GM23338 (cell line): ENCODE results near the gene NUMBL. TPM values are rescaled to one million over a fixed set of nuclear protein-coding genes. Genes with fewer than 3 reads are reported as not detected.

Experiments
- ATAC-seq: fragments of 200-7000 bp; cut with Tn5 transposase; 3 replicates; pipeline ENCODE4 v1.9.1; 2020
- DNase-seq: peaks from one replicate; pipeline ENCODE4 v3.0.0-alpha.2; 2015; ENCODE audit warnings: low spot score
- H2AFZ ChIP-seq: fragments of 200-600 bp; sonication (generic); 2 replicates; pipeline ENCODE4 v1.8.0; 2016; ENCODE audit warnings: antibody characterized with exemption, mild to moderate bottlenecking, moderate library complexity
- H3F3A ChIP-seq: fragments of 200-600 bp; sonication (generic); replicated peaks from 2 replicates; pipeline ENCODE4 v1.8.0; 2017; ENCODE audit warnings: antibody characterized with exemption, mixed run types, low read depth
- H3K27ac ChIP-seq: fragments of 200-600 bp; sonication (generic); 2 replicates; pipeline ENCODE4 v1.6.1; 2016; ENCODE audit warnings: low read depth
- H3K27me3 ChIP-seq: fragments of 200-600 bp; sonication (generic); 2 replicates; pipeline ENCODE4 v1.8.0; 2016; ENCODE audit warnings: mild to moderate bottlenecking, mixed run types, moderate library complexity; ENCODE audit not compliant: insufficient read depth
- H3K36me3 ChIP-seq: fragments of 200-600 bp; sonication (generic); 2 replicates; pipeline ENCODE4 v1.8.0; 2016; ENCODE audit warnings: mild to moderate bottlenecking; ENCODE audit not compliant: insufficient read depth
- H3K4me1 ChIP-seq: fragments of 200-600 bp; sonication (generic); 2 replicates; pipeline ENCODE4 v1.8.0; 2016; ENCODE audit warnings: mild to moderate bottlenecking, moderate library complexity; ENCODE audit not compliant: insufficient read depth
- H3K4me2 ChIP-seq: fragments of 200-600 bp; sonication (generic); 2 replicates; pipeline ENCODE4 v1.7.1; 2017; ENCODE audit warnings: mixed run types
- H3K4me3 ChIP-seq: fragments of 200-600 bp; sonication (generic); 2 replicates; pipeline ENCODE4 v1.6.1; 2016; ENCODE audit warnings: mixed run types
- H3K79me2 ChIP-seq: fragments of 200-600 bp; sonication (generic); replicated peaks from 2 replicates; pipeline ENCODE4 v1.8.0; 2017; ENCODE audit warnings: mild to moderate bottlenecking; ENCODE audit not compliant: insufficient read depth
- H3K9me2 ChIP-seq: fragments of 200-600 bp; sonication (generic); 2 replicates; pipeline ENCODE4 v1.8.0; 2017; ENCODE audit not compliant: insufficient read depth
- H4K20me1 ChIP-seq: fragments of 200-600 bp; sonication (generic); replicated peaks from 2 replicates; pipeline ENCODE4 v1.8.0; 2017; ENCODE audit warnings: mild to moderate bottlenecking; ENCODE audit not compliant: insufficient read depth
- H3K27ac Mint-ChIP-seq: 2 replicates; pipeline ENCODE4 v1.8.0; 2020; ENCODE audit warnings: inconsistent platforms, mild to moderate bottlenecking, moderate library complexity, mixed read lengths
- H3K27me3 Mint-ChIP-seq: 3 replicates; pipeline ENCODE4 v1.8.0; 2022; ENCODE audit warnings: low read depth, mild to moderate bottlenecking, moderate library complexity, mixed read lengths, inconsistent platforms; ENCODE audit not compliant: insufficient read depth, poor library complexity
- H3K36me3 Mint-ChIP-seq: 3 replicates; pipeline ENCODE4 v1.8.0; 2021; ENCODE audit warnings: low read depth, mild to moderate bottlenecking, inconsistent platforms, moderate library complexity, mixed read lengths
- H3K4me1 Mint-ChIP-seq: 3 replicates; pipeline ENCODE4 v1.8.0; 2020; ENCODE audit warnings: mild to moderate bottlenecking, inconsistent platforms, mixed read lengths
- H3K4me3 Mint-ChIP-seq: 3 replicates; pipeline ENCODE4 v1.8.0; 2021; ENCODE audit warnings: moderate library complexity, mild to moderate bottlenecking, inconsistent platforms, mixed read lengths
- H3K9me3 Mint-ChIP-seq: 3 replicates; pipeline ENCODE4 v1.8.0; 2020; ENCODE audit warnings: moderate library complexity, mild to moderate bottlenecking, inconsistent platforms, mixed read lengths
- CREB1 ChIP-seq: fragments of 250-450 bp; sonication (Bioruptor Pico); IDR thresholded peaks from 2 replicates; pipeline ENCODE4 v1.5.0; 2020; ENCODE audit warnings: low read depth, mild to moderate bottlenecking, moderate library complexity
- ETS1 ChIP-seq: IDR thresholded peaks from 2 replicates; pipeline ENCODE4 v1.6.1; 2016; ENCODE audit warnings: antibody characterized with exemption
- EZH2 ChIP-seq: fragments of 200-600 bp; sonication (generic); IDR thresholded peaks from one replicate; pipeline ENCODE4 v1.8.0; 2017; ENCODE audit warnings: antibody characterized with exemption, mild to moderate bottlenecking, low read depth; ENCODE audit not compliant: unreplicated experiment
- EZH2phosphoT487 ChIP-seq: fragments of 200-600 bp; sonication (generic); IDR thresholded peaks from one replicate; pipeline ENCODE4 v1.8.1; 2018; ENCODE audit warnings: antibody characterized with exemption; ENCODE audit not compliant: unreplicated experiment
- JUNB ChIP-seq: IDR thresholded peaks from one replicate; pipeline ENCODE4 v1.6.1; 2016; ENCODE audit warnings: antibody characterized with exemption; ENCODE audit not compliant: unreplicated experiment
- NANOG ChIP-seq: IDR thresholded peaks from 2 replicates; pipeline ENCODE4 v1.6.1; 2016; ENCODE audit warnings: antibody characterized with exemption, borderline replicate concordance
- POLR2AphosphoS5 ChIP-seq: IDR thresholded peaks from 2 replicates; pipeline ENCODE4 v1.6.1; 2016; ENCODE audit warnings: antibody characterized with exemption, low read depth
- REST ChIP-seq: IDR thresholded peaks from one replicate; pipeline ENCODE4 v1.6.1; 2018; ENCODE audit warnings: antibody characterized with exemption; ENCODE audit not compliant: unreplicated experiment
- STAT1 ChIP-seq: IDR thresholded peaks from one replicate; pipeline ENCODE4 v1.6.1; 2016; ENCODE audit warnings: antibody characterized with exemption; ENCODE audit not compliant: unreplicated experiment
- ZNF114 ChIP-seq: fragments of 250-450 bp; sonication (Bioruptor Pico); IDR thresholded peaks from 2 replicates; pipeline ENCODE4 v1.5.0; 2020; ENCODE audit warnings: mild to moderate bottlenecking, moderate library complexity
- ZNF331 ChIP-seq: fragments of 250-450 bp; sonication (Bioruptor Pico); IDR thresholded peaks from 2 replicates; pipeline ENCODE4 v1.5.0; 2020; ENCODE audit warnings: low read depth, mild to moderate bottlenecking, moderate library complexity
- polyA plus RNA-seq: library from polyadenylated mRNA; unstranded; fragments of >200 nt; fragmentation: Nextera tagmentation; extraction: Ambion mirVana; gene quantifications from 2 replicates; pipeline ENCODE4 v1.2.1, GENCODE V29; 2016
- total RNA-seq: library from RNA; depleted of rRNA; stranded (reverse); fragments of >200 nt; shearing (Covaris generic); gene quantifications from 2 replicates; pipeline ENCODE4 v1.2.3, GENCODE V29; 2014

The NUMBL gene
- total and polyA plus RNA-seq, 2 experiments from 2014 or later: 8.5 to 28.5 TPM

- H3K27ac Mint-ChIP-seq: 0 out of 2 replicates have a peak overlapping the region, but pooled peaks have one; percentile 31
- no peak overlapping the region for H3K27ac ChIP-seq
Measured at GRCh38 chr19:40666803-40667438, 23.5 kb downstream of the NUMBL start.

GRCh38 chr19:40663695-40664692 lies 26.5 kb downstream of the NUMBL start:
- Histone ChIP-seq H3K9me2 (no peaks in the 10 kb centered on the region), H3K4me1 (peaks cover 5% of the 10 kb centered on the region; the same call in 1 of the 2 replicates), H2AFZ (peak overlapping the region; percentile 98), H4K20me1 (no peaks in the 10 kb centered on the region), H3K4me2 (peak overlapping the region; percentile 91), H3K27me3 (no peaks in the 10 kb centered on the region), H3K36me3 (no peaks in the 10 kb centered on the region), H3K4me3 (peak overlapping the region; percentile 79), H3K27ac (no peak overlapping the region), H3K79me2 (no peaks in the 10 kb centered on the region), H3F3A (no peaks in the 10 kb centered on the region)
- Mint-ChIP-seq H3K4me1 (peaks cover 4% of the 10 kb centered on the region; the same call in 2 of the 3 replicates), H3K9me3 (no peaks in the 10 kb centered on the region), H3K27me3 (peaks cover 10% of the 10 kb centered on the region), H3K4me3 (peak overlapping the region; percentile 84), H3K36me3 (peaks cover 3% of the 10 kb centered on the region; the same call in 2 of the 3 replicates), H3K27ac (peak overlapping the region; percentile 77; the same call in 1 of the 2 replicates)
- ATAC-seq (peak; percentile 30), DNase-seq (no peak)
- TF ChIP-seq EZH2 (no peak), POLR2AphosphoS5 (no peak), REST (no peak), CREB1 (CRISPR knock-in tag) (no peak), ETS1 (no peak), NANOG (no peak), JUNB (no peak), ZNF331 (CRISPR knock-in tag) (no peak), ZNF114 (CRISPR knock-in tag) (no peak)

More at GRCh38 chr19:40666803-40667438, 23.5 kb downstream of the NUMBL start:
- Mint-ChIP-seq H3K4me3 (no peak overlapping the region), H3K4me1 (peaks cover 4% of the 10 kb centered on the region; the same call in 2 of the 3 replicates), H3K36me3 (peaks cover 28% of the 10 kb centered on the region), H3K9me3 (no peaks in the 10 kb centered on the region), H3K27me3 (peaks cover 10% of the 10 kb centered on the region)
- H3K4me3 ChIP-seq: no peak overlapping the region
- H2AFZ ChIP-seq: no peak overlapping the region
- H3K4me2 ChIP-seq: no peak overlapping the region
- H3F3A ChIP-seq: no peaks in the 10 kb centered on the region
- H3K4me1 ChIP-seq: peaks cover 5% of the 10 kb centered on the region; the same call in 1 of the 2 replicates
- no peaks in the 10 kb centered on the region for H3K79me2 ChIP-seq
- H3K27me3 ChIP-seq: no peaks in the 10 kb centered on the region
- no peaks in the 10 kb centered on the region for H4K20me1 ChIP-seq
- ATAC-seq (no peak), DNase-seq (no peak)
- TF ChIP-seq ZNF331 (CRISPR knock-in tag) (no peak), EZH2 (no peak), ZNF114 (CRISPR knock-in tag) (no peak), STAT1 (no peak), JUNB (no peak), EZH2phosphoT487 (no peak), CREB1 (CRISPR knock-in tag) (no peak), ETS1 (no peak), POLR2AphosphoS5 (no peak), NANOG (no peak)
- no peaks in the 10 kb centered on the region for H3K9me2 ChIP-seq
- H3K36me3 ChIP-seq: peaks cover 8% of the 10 kb centered on the region; the same call in 1 of the 2 replicates
